Measurements from ENCODE around the gene ILKAP. TPM values are rescaled to one million over a fixed set of nuclear protein-coding genes. Genes with fewer than 3 reads are reported as not detected.
"Not testable (repeated sequence)": the region's sequence is repeated elsewhere in the genome, so short reads cannot be mapped to it uniquely, and the experiment has no call there.

ILKAP gene
- total RNA-seq, 2 donors from 2014 or later: 32.2 to 34.9 TPM

DNA sequence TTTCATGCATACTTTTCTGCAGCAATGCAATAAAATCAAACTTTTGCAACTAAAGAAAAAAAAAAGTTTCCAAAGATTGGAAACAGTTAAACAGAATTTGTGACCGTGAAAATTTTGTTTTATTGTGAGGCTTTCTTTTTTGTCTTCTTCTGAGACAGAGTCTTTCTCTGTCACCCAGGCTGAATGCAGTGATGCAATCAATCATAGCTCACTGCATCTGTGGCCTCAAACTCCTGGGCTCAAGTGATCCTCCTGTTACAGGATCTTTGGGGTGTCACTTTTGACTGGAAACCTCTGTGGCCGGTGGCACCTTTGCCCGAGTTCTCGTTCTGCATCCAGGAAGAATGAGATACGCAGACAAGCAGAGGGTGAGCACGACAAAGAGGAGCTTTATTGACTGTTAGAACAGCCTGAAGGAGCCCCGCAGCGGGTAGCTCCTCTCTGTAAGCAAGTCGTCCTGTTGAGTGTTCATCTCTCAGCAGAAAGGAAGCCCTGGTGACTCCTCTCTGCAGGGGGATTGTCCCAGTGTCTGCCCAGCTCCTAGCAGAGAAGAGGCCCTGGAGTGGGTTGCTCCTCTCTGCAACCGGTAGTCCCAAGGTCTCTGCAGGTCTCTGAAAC is 16.9 kb upstream of the ILKAP start:
- intact Hi-C loops (cut with DNase I): no loop called here
- no peak for DNase-seq (ENCODE audit: low spot score)

- no peak for DNase-seq (ENCODE audit: low spot score)
- intact Hi-C loops (cut with DNase I): loop anchor here in 1 of 2 donors (1.0 kb wide), 1 partner anchor 44 kb away; no protein-coding TSS in a partner anchor
Observed at GRCh38 chr2:238216651-238217184, 13.2 kb upstream of the ILKAP start.

DNA sequence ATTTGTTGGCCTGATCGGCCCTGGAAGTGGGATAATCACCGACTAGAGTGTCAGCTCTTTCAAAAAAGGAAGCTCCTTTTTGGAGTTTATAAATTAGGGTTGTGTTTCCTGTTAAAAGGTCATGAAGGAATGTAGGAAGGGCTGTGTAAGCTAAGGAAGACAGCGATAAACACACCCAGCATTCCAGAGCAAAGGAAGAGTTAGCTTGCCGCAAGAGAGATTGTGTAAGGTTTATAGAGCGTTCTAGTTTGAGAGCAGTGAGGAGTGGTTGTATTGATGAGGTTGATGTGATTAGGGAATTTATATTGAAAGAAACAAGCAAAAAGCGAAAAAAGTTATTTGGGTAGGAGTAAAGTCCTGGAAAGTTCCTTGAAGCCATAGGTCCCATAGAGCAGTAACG is 3.5 kb upstream of the ILKAP start:
- intact Hi-C loops (cut with DNase I): no loop called here
- DNase-seq (ENCODE audit: low spot score): no peak

DNA sequence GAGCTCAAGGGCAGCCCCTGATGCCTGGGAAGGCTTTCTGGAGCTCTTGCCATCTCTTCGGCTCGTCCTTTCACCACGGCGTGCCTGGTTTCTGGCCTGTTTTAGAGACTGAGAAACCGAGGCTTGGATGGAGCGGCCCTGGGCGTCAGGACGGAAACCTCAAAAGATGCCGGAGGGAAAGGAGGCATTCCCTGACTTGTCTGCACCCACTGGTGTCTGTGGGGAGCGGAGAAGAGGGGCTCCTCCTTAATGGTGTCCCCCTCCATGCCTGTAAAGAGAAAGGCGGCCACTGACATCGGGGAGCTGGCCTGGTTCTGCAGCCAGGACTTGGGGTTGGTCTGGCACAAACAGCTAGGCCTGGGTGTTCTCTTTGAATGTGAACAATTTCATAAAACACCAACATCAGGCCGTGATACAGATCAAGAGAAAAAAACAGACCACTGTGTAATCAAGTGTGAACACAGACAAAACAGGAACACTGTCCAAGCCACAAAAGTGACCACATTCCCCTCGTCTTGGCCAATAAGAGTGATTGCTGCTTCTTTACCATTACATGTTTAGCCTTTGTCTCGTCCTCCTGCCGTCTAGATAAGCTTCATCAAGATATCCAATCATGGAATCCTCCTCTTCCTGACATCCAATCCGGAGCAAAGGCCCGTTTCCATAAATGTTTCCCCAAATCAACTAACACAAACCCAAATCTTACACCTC is 633 bp upstream of the ILKAP start:
- no peak for DNase-seq (ENCODE audit: low spot score)
- intact Hi-C loops (cut with DNase I): no loop called here

DNA sequence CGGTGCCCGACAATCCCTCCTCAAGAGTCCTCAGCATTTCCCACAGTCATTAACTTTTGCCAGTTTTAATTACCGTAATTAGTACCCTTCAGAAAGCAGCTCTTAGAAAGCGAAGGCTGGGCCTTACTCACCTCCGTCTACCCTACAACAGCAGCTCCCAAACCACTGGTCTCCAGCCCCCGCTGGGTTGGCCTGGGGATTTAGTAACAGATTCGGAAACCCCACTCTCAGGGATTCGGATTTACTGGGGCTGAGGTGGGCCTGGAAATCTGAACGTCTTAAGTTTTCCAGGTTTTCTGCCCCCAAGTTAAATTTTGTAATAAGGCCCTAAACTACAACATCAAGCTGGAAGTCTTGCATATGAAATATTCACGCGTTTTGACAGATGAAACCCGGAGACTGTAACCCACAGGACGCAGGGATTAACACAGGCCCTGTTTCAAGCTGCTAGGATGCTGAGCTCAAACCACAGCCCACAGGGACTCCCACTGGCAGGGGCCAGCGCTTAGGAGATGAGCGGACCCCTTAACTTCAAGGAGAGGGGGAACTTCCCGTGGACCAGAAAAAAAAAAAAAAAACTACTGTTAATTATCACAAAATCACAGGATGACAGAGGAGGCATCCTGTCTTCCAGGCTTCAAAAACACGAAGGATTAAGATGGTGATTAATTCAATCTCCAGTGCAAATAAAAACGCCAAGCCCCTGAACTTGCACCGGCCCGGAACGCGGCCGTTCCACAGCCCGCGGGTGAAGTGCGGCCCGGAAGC is 985 bp downstream of the ILKAP start:
- no peak for DNase-seq (ENCODE audit: low spot score)
- intact Hi-C loops (cut with DNase I): no loop called here

- intact Hi-C loops (cut with DNase I): no loop called here
- no peak for DNase-seq (ENCODE audit: low spot score)
Observed at GRCh38 chr2:238190445-238190844, 13.1 kb downstream of the ILKAP start.

DNA sequence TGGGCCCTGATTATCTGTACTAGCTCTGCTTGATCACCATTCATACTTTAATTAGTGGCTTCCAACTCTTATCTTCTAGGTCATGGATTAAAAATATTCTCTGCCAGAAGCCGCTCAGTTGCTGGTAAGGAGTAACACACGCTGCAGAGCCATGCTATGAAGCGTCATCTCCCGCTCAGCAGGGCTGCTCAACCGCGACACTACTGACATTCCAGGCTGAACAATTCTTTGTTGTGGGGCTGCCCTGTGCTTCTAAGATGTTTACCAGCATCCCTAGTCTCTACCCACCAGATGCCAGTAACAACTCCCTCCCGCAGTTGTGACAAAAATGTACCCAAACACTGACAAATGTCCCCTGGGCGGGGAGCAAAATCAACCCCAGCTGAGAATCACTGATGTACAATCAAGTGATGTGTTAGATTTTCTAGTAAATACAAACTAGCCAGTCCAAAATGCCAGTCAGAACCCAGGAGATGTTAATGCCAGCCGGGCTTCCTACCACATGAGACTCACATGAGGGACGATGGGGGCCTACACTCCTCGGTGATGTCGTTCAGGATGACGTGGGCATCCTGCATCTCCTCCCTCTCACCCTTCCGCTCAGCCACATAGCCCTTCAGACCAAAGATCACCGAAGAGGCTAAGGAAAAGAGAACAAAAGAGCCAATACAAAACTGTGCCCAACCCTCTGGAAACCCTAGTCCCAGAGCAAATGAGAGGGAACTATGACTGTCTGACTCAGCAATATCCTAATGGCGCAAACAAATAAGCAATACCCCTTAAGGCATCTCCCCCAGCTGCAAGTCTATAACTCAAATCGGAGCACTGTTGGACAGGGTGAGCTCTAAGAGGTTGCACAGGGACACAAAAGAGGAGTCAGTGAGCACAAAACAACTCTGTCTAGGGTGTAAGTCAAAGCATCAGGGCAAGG is 15.6 kb downstream of the ILKAP start:
- DNase-seq (ENCODE audit: low spot score): no peak
- intact Hi-C loops (cut with DNase I): no loop called here

GRCh38 chr2:238183821-238184220 is 19.7 kb downstream of the ILKAP start:
- intact Hi-C loops (cut with DNase I): no loop called here

DNA sequence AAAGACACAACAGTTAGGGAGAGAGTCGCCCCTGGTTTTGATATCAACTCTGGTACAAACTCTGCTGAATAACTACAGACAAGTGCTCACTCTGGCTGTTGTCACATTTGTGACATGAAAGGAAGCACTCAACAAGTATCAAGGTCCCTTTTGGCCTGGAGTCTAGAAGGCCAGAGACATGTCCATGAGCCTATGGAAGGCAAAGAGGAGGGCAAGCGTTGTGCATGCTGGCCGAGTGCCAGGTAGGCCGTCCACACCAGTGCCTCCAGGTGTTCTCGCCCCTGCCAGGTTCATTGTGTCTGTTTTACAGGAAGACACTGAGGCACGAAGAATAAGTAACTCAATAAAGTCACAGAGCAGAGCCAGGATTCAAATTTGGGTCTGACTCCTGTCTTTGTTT is 21.1 kb downstream of the ILKAP start:
- intact Hi-C loops (cut with DNase I): no loop called here
- DNase-seq (ENCODE audit: low spot score): no peak

More at GRCh38 chr2:238183821-238184220, 19.7 kb downstream of the ILKAP start:
- no peak for DNase-seq (ENCODE audit: low spot score)

DNA sequence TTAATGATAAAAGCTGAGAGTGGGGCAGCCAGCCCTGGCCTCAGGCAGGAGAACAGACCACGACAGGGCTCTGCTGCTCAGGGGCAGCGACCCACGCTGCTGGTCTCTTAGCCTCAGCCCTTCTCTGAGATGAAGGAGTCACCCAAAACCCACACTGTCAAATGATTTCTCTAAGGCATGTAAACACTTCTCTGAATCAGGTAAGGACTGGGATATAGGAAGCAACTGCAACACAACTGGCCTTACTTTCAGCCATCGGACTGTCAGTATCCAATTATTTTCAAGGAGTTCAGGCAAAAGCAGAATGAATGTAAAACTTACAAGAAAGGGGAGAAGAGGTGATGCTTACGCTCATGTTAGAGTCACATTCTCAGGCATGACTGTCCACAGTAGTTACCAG is 22.9 kb downstream of the ILKAP start:
- no peak for DNase-seq (ENCODE audit: low spot score)
- intact Hi-C loops (cut with DNase I): no loop called here

- intact Hi-C loops (cut with DNase I): no loop called here
- no peak for DNase-seq (ENCODE audit: low spot score)
Observed at GRCh38 chr2:238176613-238177012, 26.9 kb downstream of the ILKAP start.

GRCh38 chr2:238174701-238175100 is 28.8 kb downstream of the ILKAP start:
- intact Hi-C loops (cut with DNase I): no loop called here
- DNase-seq (ENCODE audit: low spot score): no peak

DNA sequence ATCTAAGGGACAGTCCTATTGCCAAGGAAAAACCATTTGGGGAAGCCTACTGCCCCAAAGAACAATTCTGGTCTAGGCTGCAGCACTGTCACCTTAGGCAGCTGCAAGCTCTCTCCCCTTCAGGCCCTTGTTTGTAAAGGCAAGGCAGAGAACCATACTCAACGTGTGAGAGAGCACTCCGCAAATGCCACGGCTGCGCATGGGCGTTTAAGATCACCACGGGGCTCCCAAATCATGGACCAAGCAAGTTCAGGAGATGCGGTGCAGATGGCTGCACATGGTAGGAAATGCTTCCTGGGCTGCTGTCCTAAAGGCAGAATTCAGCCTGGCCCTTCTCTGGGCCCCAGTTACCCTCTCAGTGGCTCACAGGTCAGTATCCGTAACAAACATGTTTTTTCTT is 29.2 kb downstream of the ILKAP start:
- intact Hi-C loops (cut with DNase I): no loop called here
- no peak for DNase-seq (ENCODE audit: low spot score)

DNA sequence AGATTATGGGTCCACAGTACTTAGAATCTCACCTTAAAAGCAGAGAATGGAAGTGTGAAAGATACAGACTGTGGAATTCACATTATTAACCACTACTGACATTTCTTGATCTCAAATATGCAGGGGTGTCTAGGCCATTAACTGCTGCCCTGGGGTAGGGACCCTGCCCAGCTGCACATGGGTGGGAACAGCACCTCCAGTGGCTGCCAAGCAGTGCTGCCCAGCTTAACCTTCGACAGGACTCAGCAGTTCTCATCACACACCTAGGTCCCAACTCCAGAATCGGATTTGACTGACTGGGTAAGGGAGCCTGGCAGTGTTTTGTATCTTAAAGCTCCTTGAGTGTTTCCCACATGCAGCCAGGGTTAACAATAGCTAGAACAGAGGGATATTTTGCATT is 29.8 kb downstream of the ILKAP start:
- intact Hi-C loops (cut with DNase I): no loop called here
- DNase-seq (ENCODE audit: low spot score): no peak

- DNase-seq (ENCODE audit: low spot score): no peak
- intact Hi-C loops (cut with DNase I): no loop called here
Observed at GRCh38 chr2:238172439-238172838, 31.1 kb downstream of the ILKAP start.

- intact Hi-C loops (cut with DNase I): no loop called here
- DNase-seq (ENCODE audit: low spot score): no peak
Observed at GRCh38 chr2:238171575-238172187, 31.8 kb downstream of the ILKAP start.

DNA sequence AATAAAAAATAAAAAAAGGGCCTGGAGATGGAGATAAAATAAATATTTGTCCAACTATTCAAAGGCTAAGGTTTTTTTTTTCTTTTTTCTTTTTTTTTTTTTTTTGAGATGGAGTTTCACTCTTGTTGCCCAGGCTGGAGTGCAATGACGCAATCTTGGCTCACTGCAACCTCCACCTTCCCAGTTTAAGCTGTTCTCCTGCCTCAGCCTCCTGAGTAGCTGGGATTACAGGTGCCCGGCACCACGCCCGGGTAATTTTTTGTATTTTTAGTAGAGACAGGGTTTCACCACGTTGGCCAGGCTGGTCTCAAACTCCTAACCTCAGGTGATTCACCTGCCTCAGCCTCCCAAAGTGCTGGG is 32.4 kb downstream of the ILKAP start:
- intact Hi-C loops (cut with DNase I); DNase-seq (ENCODE audit: low spot score): not testable (repeated sequence)

- DNase-seq (ENCODE audit: low spot score): no peak
- intact Hi-C loops (cut with DNase I): no loop called here
Observed at GRCh38 chr2:238170386-238171071, 33.0 kb downstream of the ILKAP start.

All from posterior vena cava (tissue), 2 donors.